ENCODE data around the gene LAMA3.

DNA sequence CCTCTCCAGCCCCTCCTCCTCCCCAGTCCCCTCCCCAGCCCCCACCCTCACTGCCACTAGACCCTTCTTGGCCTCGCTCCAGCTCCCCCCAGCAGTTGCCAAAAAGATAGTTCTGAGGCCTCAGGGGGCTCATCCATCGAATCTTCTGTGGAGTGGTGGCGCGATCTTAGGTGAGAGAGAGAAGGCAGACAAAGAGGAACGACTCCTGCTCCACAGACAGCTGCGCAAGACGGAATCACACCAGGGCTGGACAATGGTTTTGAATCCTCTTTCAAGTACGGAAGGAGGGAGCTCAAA lies 68.1 kb downstream of the LAMA3 start:
- TF ChIP-seq, protein P1, sequence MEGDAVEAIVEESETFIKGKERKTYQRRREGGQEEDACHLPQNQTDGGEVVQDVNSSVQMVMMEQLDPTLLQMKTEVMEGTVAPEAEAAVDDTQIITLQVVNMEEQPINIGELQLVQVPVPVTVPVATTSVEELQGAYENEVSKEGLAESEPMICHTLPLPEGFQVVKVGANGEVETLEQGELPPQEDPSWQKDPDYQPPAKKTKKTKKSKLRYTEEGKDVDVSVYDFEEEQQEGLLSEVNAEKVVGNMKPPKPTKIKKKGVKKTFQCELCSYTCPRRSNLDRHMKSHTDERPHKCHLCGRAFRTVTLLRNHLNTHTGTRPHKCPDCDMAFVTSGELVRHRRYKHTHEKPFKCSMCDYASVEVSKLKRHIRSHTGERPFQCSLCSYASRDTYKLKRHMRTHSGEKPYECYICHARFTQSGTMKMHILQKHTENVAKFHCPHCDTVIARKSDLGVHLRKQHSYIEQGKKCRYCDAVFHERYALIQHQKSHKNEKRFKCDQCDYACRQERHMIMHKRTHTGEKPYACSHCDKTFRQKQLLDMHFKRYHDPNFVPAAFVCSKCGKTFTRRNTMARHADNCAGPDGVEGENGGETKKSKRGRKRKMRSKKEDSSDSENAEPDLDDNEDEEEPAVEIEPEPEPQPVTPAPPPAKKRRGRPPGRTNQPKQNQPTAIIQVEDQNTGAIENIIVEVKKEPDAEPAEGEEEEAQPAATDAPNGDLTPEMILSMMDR (IDR thresholded peaks at IDR 0.05 in 2 of 3, conservative IDR thresholded peaks at IDR 0.05 in 1 of 3; ENCODE audit: control insufficient read depth in 2 of 3, extremely low read depth in 1 of 3, insufficient read depth in 1 of 3, low read depth in 3 of 3, low read length in 3 of 3), result no peak
- no peak for TF ChIP-seq MYC (IDR thresholded peaks at IDR 0.05; ENCODE audit: insufficient read depth, insufficient read length, insufficient replicate concordance, low read length, severe bottlenecking)
- TF ChIP-seq BCL11A (IDR thresholded peaks at IDR 0.05; ENCODE audit: low read depth, low read length), result no peak
- TF ChIP-seq BCLAF1 (IDR thresholded peaks at IDR 0.05), result no peak
- no peak for TF ChIP-seq ZZZ3 (IDR thresholded peaks at IDR 0.05; ENCODE audit: control insufficient read depth, insufficient read length, low read depth)
- no peak for TF ChIP-seq YY1 (IDR thresholded peaks at IDR 0.05; ENCODE audit: low read depth, low read length)

Data from GM12878 (cell line).